ENCODE results near the gene CENPP. TPM values are rescaled to one million over a fixed set of nuclear protein-coding genes. Genes with fewer than 3 reads are reported as not detected.
A peak's percentile ranks its signal among the peaks of the same experiment; 100 is the strongest.

The CENPP gene
- 12.1 TPM for polyA plus RNA-seq (2013, experiment 1 of 4)
- polyA plus RNA-seq (2013, experiment 2 of 4) = 11.6 TPM
- 8.1 TPM for polyA plus RNA-seq (2013, experiment 3 of 4)
- 9.8 TPM for polyA plus RNA-seq (2013, experiment 4 of 4)

GRCh38 chr9:92325269-92325990 lies at the start of gene CENPP, which contains the start of gene NOL8:
Gene CENPP, plus strand, starts transcription at chr9:92325953.
Gene NOL8, minus strand, starts transcription at chr9:92325350. Its CDS starts 1,189 bp downstream, at chr9:92324161.
- H3K4me3 ChIP-seq (ENCODE audit: insufficient read depth, low read depth, low read length) = peak within 1 kb of the TSS; percentile 72
- 0% methylated on average over 55 of the region's 55 CpGs for WGBS, 2 experiments
- H3K27me3 ChIP-seq (ENCODE audit: control insufficient read depth, insufficient read depth, low read length, poor library complexity, severe bottlenecking) = no peaks in the 10 kb centered on the region
- H3K27ac ChIP-seq (ENCODE audit: insufficient read depth, low read depth, low read length, poor library complexity, severe bottlenecking) = peak within 1 kb of the TSS; percentile 93
- peaks cover 10% of the 10 kb centered on the region for H3K36me3 ChIP-seq (ENCODE audit: control insufficient read depth, insufficient read depth, low read length)
- H3K9me3 ChIP-seq (ENCODE audit: control insufficient read depth, low read length) = no peaks in the 10 kb centered on the region
- peaks cover 4% of the 10 kb centered on the region for H3K4me1 ChIP-seq (ENCODE audit: control insufficient read depth, insufficient read depth, low read length)

- H3K9me3 ChIP-seq (ENCODE audit: control insufficient read depth, low read length) = no peaks in the 10 kb centered on the region
- no peaks in the 10 kb centered on the region for H3K27me3 ChIP-seq (ENCODE audit: control insufficient read depth, insufficient read depth, low read length, poor library complexity, severe bottlenecking)
- no peaks in the 10 kb centered on the region for H3K4me1 ChIP-seq (ENCODE audit: control insufficient read depth, insufficient read depth, low read length)
- no peak overlapping the region for H3K27ac ChIP-seq (ENCODE audit: insufficient read depth, low read depth, low read length, poor library complexity, severe bottlenecking)
- WGBS, 2 experiments = 93 to 96% methylated on average over 8 to 11 of the region's 11 CpGs
- no peak overlapping the region for H3K4me3 ChIP-seq (ENCODE audit: insufficient read depth, low read depth, low read length)
- peaks cover 54% of the 10 kb centered on the region for H3K36me3 ChIP-seq (ENCODE audit: control insufficient read depth, insufficient read depth, low read length)
These were observed 49.3 kb upstream of the CENPP start for GRCh38 chr9:92276331-92277032.

- 93 to 96% methylated on average over 2 of the region's 2 CpGs for WGBS, 2 experiments
- H3K9me3 ChIP-seq (ENCODE audit: control insufficient read depth, low read length) = no peaks in the 10 kb centered on the region
- H3K36me3 ChIP-seq (ENCODE audit: control insufficient read depth, insufficient read depth, low read length) = peaks cover 52% of the 10 kb centered on the region
- no peaks in the 10 kb centered on the region for H3K27me3 ChIP-seq (ENCODE audit: control insufficient read depth, insufficient read depth, low read length, poor library complexity, severe bottlenecking)
- H3K27ac ChIP-seq (ENCODE audit: insufficient read depth, low read depth, low read length, poor library complexity, severe bottlenecking) = no peak overlapping the region
- H3K4me3 ChIP-seq (ENCODE audit: insufficient read depth, low read depth, low read length) = no peak overlapping the region
- no peaks in the 10 kb centered on the region for H3K4me1 ChIP-seq (ENCODE audit: control insufficient read depth, insufficient read depth, low read length)
These were observed 47.6 kb upstream of the CENPP start for GRCh38 chr9:92278110-92278509.

- no peaks in the 10 kb centered on the region for H3K9me3 ChIP-seq (ENCODE audit: control insufficient read depth, low read length)
- H3K4me3 ChIP-seq (ENCODE audit: insufficient read depth, low read depth, low read length) = no peak overlapping the region
- no peaks in the 10 kb centered on the region for H3K27me3 ChIP-seq (ENCODE audit: control insufficient read depth, insufficient read depth, low read length, poor library complexity, severe bottlenecking)
- H3K36me3 ChIP-seq (ENCODE audit: control insufficient read depth, insufficient read depth, low read length) = peaks cover 45% of the 10 kb centered on the region
- no peak overlapping the region for H3K27ac ChIP-seq (ENCODE audit: insufficient read depth, low read depth, low read length, poor library complexity, severe bottlenecking)
- 95 to 100% methylated on average over 1 of the region's 1 CpG for WGBS, 2 experiments
- no peaks in the 10 kb centered on the region for H3K4me1 ChIP-seq (ENCODE audit: control insufficient read depth, insufficient read depth, low read length)
These were observed 46.5 kb upstream of the CENPP start for GRCh38 chr9:92279302-92279701.

- H3K27me3 ChIP-seq (ENCODE audit: control insufficient read depth, insufficient read depth, low read length, poor library complexity, severe bottlenecking) = no peaks in the 10 kb centered on the region
- no peaks in the 10 kb centered on the region for H3K9me3 ChIP-seq (ENCODE audit: control insufficient read depth, low read length)
- H3K36me3 ChIP-seq (ENCODE audit: control insufficient read depth, insufficient read depth, low read length) = peaks cover 13% of the 10 kb centered on the region
- WGBS, 2 experiments = 63 to 96% methylated on average over 2 to 5 of the region's 5 CpGs
- H3K4me1 ChIP-seq (ENCODE audit: control insufficient read depth, insufficient read depth, low read length) = peaks cover 3% of the 10 kb centered on the region
- H3K27ac ChIP-seq (ENCODE audit: insufficient read depth, low read depth, low read length, poor library complexity, severe bottlenecking) = no peak overlapping the region
- H3K4me3 ChIP-seq (ENCODE audit: insufficient read depth, low read depth, low read length) = no peak overlapping the region
These were observed 35.9 kb upstream of the CENPP start for GRCh38 chr9:92289708-92290390.

- no peaks in the 10 kb centered on the region for H3K27me3 ChIP-seq (ENCODE audit: control insufficient read depth, insufficient read depth, low read length, poor library complexity, severe bottlenecking)
- WGBS, 2 experiments = 100% methylated on average over 1 of the region's 1 CpG; no CpG with 5 or more reads in 1 of the 2 experiments
- no peaks in the 10 kb centered on the region for H3K9me3 ChIP-seq (ENCODE audit: control insufficient read depth, low read length)
- H3K4me1 ChIP-seq (ENCODE audit: control insufficient read depth, insufficient read depth, low read length) = peaks cover 3% of the 10 kb centered on the region
- H3K4me3 ChIP-seq (ENCODE audit: insufficient read depth, low read depth, low read length) = no peak overlapping the region
- peaks cover 7% of the 10 kb centered on the region for H3K36me3 ChIP-seq (ENCODE audit: control insufficient read depth, insufficient read depth, low read length)
- H3K27ac ChIP-seq (ENCODE audit: insufficient read depth, low read depth, low read length, poor library complexity, severe bottlenecking) = no peak overlapping the region
These were observed 34.8 kb upstream of the CENPP start for GRCh38 chr9:92290785-92291429.

GRCh38 chr9:92291577-92291976 lies 34.2 kb upstream of the CENPP start:
- Histone ChIP-seq H3K9me3 (ENCODE audit: control insufficient read depth, low read length) (no peaks in the 10 kb centered on the region), H3K36me3 (ENCODE audit: control insufficient read depth, insufficient read depth, low read length) (peaks cover 6% of the 10 kb centered on the region), H3K4me3 (ENCODE audit: insufficient read depth, low read depth, low read length) (no peak overlapping the region), H3K4me1 (ENCODE audit: control insufficient read depth, insufficient read depth, low read length) (peaks cover 3% of the 10 kb centered on the region), H3K27me3 (ENCODE audit: control insufficient read depth, insufficient read depth, low read length, poor library complexity, severe bottlenecking) (no peaks in the 10 kb centered on the region), H3K27ac (ENCODE audit: insufficient read depth, low read depth, low read length, poor library complexity, severe bottlenecking) (no peak overlapping the region)
- WGBS, 2 experiments = 97 to 100% methylated on average over 2 of the region's 2 CpGs

- H3K9me3 ChIP-seq (ENCODE audit: control insufficient read depth, low read length) = no peaks in the 10 kb centered on the region
- no peaks in the 10 kb centered on the region for H3K27me3 ChIP-seq (ENCODE audit: control insufficient read depth, insufficient read depth, low read length, poor library complexity, severe bottlenecking)
- no peak overlapping the region for H3K27ac ChIP-seq (ENCODE audit: insufficient read depth, low read depth, low read length, poor library complexity, severe bottlenecking)
- 59 to 65% methylated on average over 8 of the region's 8 CpGs for WGBS, 2 experiments
- peaks cover 7% of the 10 kb centered on the region for H3K36me3 ChIP-seq (ENCODE audit: control insufficient read depth, insufficient read depth, low read length)
- H3K4me1 ChIP-seq (ENCODE audit: control insufficient read depth, insufficient read depth, low read length) = peaks cover 3% of the 10 kb centered on the region
- peak overlapping the region; percentile 79 for H3K4me3 ChIP-seq (ENCODE audit: insufficient read depth, low read depth, low read length)
These were observed 33.2 kb upstream of the CENPP start for GRCh38 chr9:92292338-92293074.

GRCh38 chr9:92293075-92293354 lies 32.7 kb upstream of the CENPP start:
- H3K27ac ChIP-seq (ENCODE audit: insufficient read depth, low read depth, low read length, poor library complexity, severe bottlenecking) = no peak overlapping the region

More at GRCh38 chr9:92293075-92293354, 32.7 kb upstream of the CENPP start:
- no peaks in the 10 kb centered on the region for H3K27me3 ChIP-seq (ENCODE audit: control insufficient read depth, insufficient read depth, low read length, poor library complexity, severe bottlenecking)
- H3K9me3 ChIP-seq (ENCODE audit: control insufficient read depth, low read length) = no peaks in the 10 kb centered on the region
- H3K36me3 ChIP-seq (ENCODE audit: control insufficient read depth, insufficient read depth, low read length) = peaks cover 11% of the 10 kb centered on the region
- peaks cover 3% of the 10 kb centered on the region for H3K4me1 ChIP-seq (ENCODE audit: control insufficient read depth, insufficient read depth, low read length)
- peak overlapping the region; percentile 79 for H3K4me3 ChIP-seq (ENCODE audit: insufficient read depth, low read depth, low read length)
- 0 to 3% methylated on average over 2 to 3 of the region's 5 CpGs for WGBS, 2 experiments
